MM.1S (cell line): ENCODE results near the gene CAMKK2.

Experiments used
- CTCF ChIP-seq: fragments of 300-600 bp; sonication (generic); IDR thresholded peaks from 2 replicates; pipeline ENCODE4 v1.5.1; 2016; ENCODE audit warnings: antibody characterized with exemption, low read length, mixed read lengths
- EZH2 ChIP-seq: fragments of 300-600 bp; sonication (generic); optimal IDR thresholded peaks from 2 replicates; pipeline ENCODE3; 2017; ENCODE audit warnings: low read depth, mild to moderate bottlenecking, antibody characterized with exemption, low read length, mixed read lengths
- EZH2phosphoT487 ChIP-seq: fragments of 300-600 bp; sonication (generic); IDR thresholded peaks from 2 replicates; pipeline ENCODE4 v1.6.1; 2018; ENCODE audit warnings: antibody characterized with exemption, low read length

GRCh38 chr12:121304306-121304705 is 7.8 kb upstream of the CAMKK2 start:
- TF ChIP-seq CTCF: no peak
- no peak for TF ChIP-seq EZH2
- TF ChIP-seq EZH2phosphoT487: no peak
